H1 (cell line): ENCODE data around the gene ELOVL2. TPM values are rescaled to one million over a fixed set of nuclear protein-coding genes. Genes with fewer than 3 reads are reported as not detected.

Experiments
- EGR1 ChIP-seq: IDR thresholded peaks from 2 replicates; pipeline ENCODE4 v1.6.1; 2011; ENCODE audit warnings: low read depth, low read length, borderline replicate concordance
- GABPA ChIP-seq: IDR thresholded peaks from 2 replicates; pipeline ENCODE4 v1.6.1; 2011; ENCODE audit warnings: mild to moderate bottlenecking, low read length, moderate library complexity, borderline replicate concordance; ENCODE audit not compliant: insufficient read depth
- MAFK ChIP-seq: IDR thresholded peaks from 2 replicates; pipeline ENCODE4 v1.6.1; 2012; ENCODE audit warnings: low read depth, mild to moderate bottlenecking, improper control_type of control experiment, low read length
- POLR2A ChIP-seq, 2 experiments: IDR thresholded peaks; 1 replicate in 1 of 2; 2 replicates in 1 of 2; pipeline ENCODE4 v1.6.1; 2011; ENCODE audit warnings: low read depth in 2 of 2, low read length in 2 of 2, mild to moderate bottlenecking in 2 of 2; ENCODE audit errors: control extremely low read depth in 1 of 2
- RNF2 ChIP-seq: fragments of 200-900, 300-1000 bp; sonication (generic); IDR thresholded peaks from 2 replicates; pipeline ENCODE4 v1.7.1; 2016; ENCODE audit warnings: borderline replicate concordance, low read depth, mild to moderate bottlenecking, antibody characterized with exemption, low read length; ENCODE audit not compliant: poor library complexity, severe bottlenecking; ENCODE audit errors: missing control alignments
- SP4 ChIP-seq: IDR thresholded peaks from 2 replicates; pipeline ENCODE4 v1.6.1; 2012; ENCODE audit warnings: low read length, inconsistent platforms
- ZNF274 ChIP-seq: IDR thresholded peaks from 2 replicates; pipeline ENCODE4 v1.7.0; 2012; ENCODE audit warnings: low read length, borderline replicate concordance; ENCODE audit errors: extremely low read depth
- polyA plus RNA-seq, 7 experiments: library from polyadenylated mRNA; depleted of rRNA in 3 of 7; stranded (reverse) in 5 of 7; unstranded in 2 of 7; fragments of >200 nt in 5 of 7; fragments of 200-250 nt in 2 of 7; gene quantifications; 1 replicate in 5 of 7; 2 replicates in 1 of 7; 4 replicates in 1 of 7; pipeline versions ENCODE4 v1.2.1 to v1.2.3, GENCODE V29; 2011 to 2013; ENCODE audit warnings: missing spikeins in 2 of 7, mixed read lengths in 2 of 7
- total RNA-seq: library from RNA; stranded (reverse); fragmentation: NEBNext Ultra II Directional; extraction: Animal tissue kit (Norgen Biotek cat#: 25700); gene quantifications from 2 replicates; pipeline ENCODE4 v1.2.1, GENCODE V29; 2021

Gene ELOVL2
- total and polyA plus RNA-seq, 2 of the 8 experiments (the other 6 are each of a cell fraction or from before 2014, with no cell fraction given), result 0.42 to 0.89 TPM

DNA sequence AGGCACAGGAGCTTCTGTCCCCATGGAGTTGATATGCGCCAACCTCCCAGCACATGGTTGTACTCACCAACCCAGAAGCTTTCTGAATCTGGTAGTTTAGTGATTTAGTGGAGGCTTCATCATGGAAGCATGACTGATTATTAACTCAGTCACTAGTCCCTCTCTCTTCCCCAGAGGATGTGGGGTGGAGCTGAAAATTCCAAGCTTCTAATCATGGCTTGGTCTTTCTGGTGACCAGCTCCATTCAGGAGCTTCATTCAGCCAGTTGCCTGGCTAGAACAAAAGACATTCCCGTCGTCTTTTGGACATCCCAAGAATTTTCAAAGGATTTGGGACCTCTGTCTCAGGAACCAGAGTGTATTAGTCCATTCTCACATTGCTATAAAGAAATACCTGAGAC is 36.2 kb upstream of the ELOVL2 start (continued):
- TF ChIP-seq EGR1, result no peak
- TF ChIP-seq MAFK, result no peak
- no peak for TF ChIP-seq RNF2
- TF ChIP-seq GABPA, result no peak
- no peak for TF ChIP-seq POLR2A (IDR thresholded peaks at IDR 0.05; ENCODE audit: control extremely low read depth in 1 of 2, low read depth in 2 of 2, low read length in 2 of 2)
- no peak for TF ChIP-seq ZNF274
- TF ChIP-seq SP4, result no peak
